SU-DHL-6 (cell line): ENCODE data around the gene SPINT2.

Experiments
- H2AFZ ChIP-seq: fragments of 200-600 bp; sonication (generic); 2 replicates; pipeline ENCODE4 v1.6.1; 2014; ENCODE audit warnings: low read depth, mild to moderate bottlenecking, moderate library complexity, mixed read lengths, antibody characterized with exemption, low read length; ENCODE audit not compliant: severe bottlenecking
- H3F3A ChIP-seq: fragments of 200-600 bp; shearing (Covaris generic); 2 replicates; pipeline ENCODE4 v1.6.0; 2016; ENCODE audit warnings: antibody characterized with exemption, mild to moderate bottlenecking; ENCODE audit not compliant: insufficient read depth
- H3K27ac ChIP-seq: fragments of 200-600 bp; sonication (generic); 2 replicates; pipeline ENCODE4 v1.5.1; 2016; ENCODE audit warnings: low read depth, mild to moderate bottlenecking, low read length, moderate library complexity, mixed read lengths
- H3K27me3 ChIP-seq: fragments of 200-600 bp; sonication (generic), shearing (Covaris generic); 2 replicates; pipeline ENCODE4 v1.6.0; 2014; ENCODE audit warnings: mild to moderate bottlenecking, low read length
- H3K36me3 ChIP-seq: fragments of 200-600 bp; sonication (generic); 2 replicates; pipeline ENCODE4 v1.6.1; 2014; ENCODE audit warnings: mild to moderate bottlenecking, low read length, mixed read lengths
- H3K4me2 ChIP-seq: fragments of 300-600, 200-600 bp; shearing (Covaris generic), sonication (generic); 2 replicates; pipeline ENCODE4 v1.6.0; 2014; ENCODE audit warnings: low read length, low read depth, mild to moderate bottlenecking; ENCODE audit not compliant: poor library complexity, severe bottlenecking
- H3K4me3 ChIP-seq: fragments of 200-600 bp; sonication (generic); 2 replicates; pipeline ENCODE4 v1.5.1; 2014; ENCODE audit warnings: antibody characterized with exemption, low read length, mild to moderate bottlenecking, mixed read lengths; ENCODE audit not compliant: insufficient read depth, poor library complexity, severe bottlenecking
- H3K79me2 ChIP-seq: fragments of 200-600 bp; sonication (generic); 2 replicates; pipeline ENCODE4 v1.6.1; 2014; ENCODE audit warnings: mild to moderate bottlenecking, low read length, moderate library complexity; ENCODE audit not compliant: insufficient read depth
- H3K9ac ChIP-seq: fragments of 200-600 bp; sonication (generic); 2 replicates; pipeline ENCODE4 v1.7.0; 2014; ENCODE audit warnings: mild to moderate bottlenecking, low read length
- H3K9me2 ChIP-seq: fragments of 200-600 bp; sonication (generic); replicated peaks from 2 replicates; pipeline ENCODE4 v1.6.1; 2014; ENCODE audit warnings: low read length; ENCODE audit not compliant: insufficient read depth
- H3K9me3 ChIP-seq: fragments of 200-600 bp; sonication (generic); 2 replicates; pipeline ENCODE4 v1.6.1; 2014; ENCODE audit warnings: low read length, mixed read lengths; ENCODE audit not compliant: insufficient read depth
- H4K20me1 ChIP-seq: fragments of 200-600 bp; sonication (generic); 2 replicates; pipeline ENCODE4 v1.6.1; 2014; ENCODE audit warnings: low read depth, mild to moderate bottlenecking, antibody characterized with exemption, low read length, moderate library complexity, mixed read lengths
- CTCF ChIP-seq: fragments of 200-600 bp; sonication (generic); IDR thresholded peaks from one replicate; pipeline ENCODE4 v1.5.1; 2017; ENCODE audit warnings: antibody characterized with exemption, mild to moderate bottlenecking, low read length, moderate library complexity; ENCODE audit not compliant: insufficient read depth, poor library complexity, severe bottlenecking
- EZH2phosphoT487 ChIP-seq: fragments of 200-600 bp; sonication (generic), shearing (Covaris generic); conservative IDR thresholded peaks from 2 replicates; pipeline ENCODE4 v1.6.1; 2018; ENCODE audit warnings: mild to moderate bottlenecking, antibody characterized with exemption, low read length, moderate library complexity, mixed read lengths

Gene SPINT2

GRCh38 chr19:38251564-38252051 lies 12.8 kb upstream of the SPINT2 start:
- TF ChIP-seq EZH2phosphoT487 (no peak), CTCF (no peak)
- no peak overlapping the region for H3K27ac ChIP-seq

GRCh38 chr19:38252385-38252784 lies 12.0 kb upstream of the SPINT2 start:
- H3K27me3 ChIP-seq: no peaks in the 10 kb centered on the region
- no peak overlapping the region for H3K4me3 ChIP-seq
- no peak for TF ChIP-seq CTCF
- TF ChIP-seq EZH2phosphoT487: no peak
- no peak overlapping the region for H3K4me2 ChIP-seq
- H3K27ac ChIP-seq: no peak overlapping the region
- H3K36me3 ChIP-seq: no peaks in the 10 kb centered on the region
- no peak overlapping the region for H2AFZ ChIP-seq
- H4K20me1 ChIP-seq: no peaks in the 10 kb centered on the region
- H3K9ac ChIP-seq: no peak overlapping the region
- no peaks in the 10 kb centered on the region for H3F3A ChIP-seq
- no peaks in the 10 kb centered on the region for H3K79me2 ChIP-seq
- H3K9me3 ChIP-seq: no peaks in the 10 kb centered on the region
- H3K9me2 ChIP-seq: no peaks in the 10 kb centered on the region

More at GRCh38 chr19:38251564-38252051, 12.8 kb upstream of the SPINT2 start:
- no peaks in the 10 kb centered on the region for H3K9me3 ChIP-seq
- H3K36me3 ChIP-seq: no peaks in the 10 kb centered on the region
- no peak overlapping the region for H3K9ac ChIP-seq
- H3K4me2 ChIP-seq: no peak overlapping the region
- H4K20me1 ChIP-seq: no peaks in the 10 kb centered on the region
- no peaks in the 10 kb centered on the region for H3F3A ChIP-seq
- no peak overlapping the region for H3K4me3 ChIP-seq
- H3K27me3 ChIP-seq: no peaks in the 10 kb centered on the region
- H3K9me2 ChIP-seq: no peaks in the 10 kb centered on the region
- no peak overlapping the region for H2AFZ ChIP-seq
- H3K79me2 ChIP-seq: no peaks in the 10 kb centered on the region

- Histone ChIP-seq H3K9me2 (no peaks in the 10 kb centered on the region), H3K27me3 (no peaks in the 10 kb centered on the region), H4K20me1 (no peaks in the 10 kb centered on the region), H2AFZ (no peak overlapping the region), H3K27ac (no peak overlapping the region), H3K4me3 (no peak overlapping the region), H3K36me3 (no peaks in the 10 kb centered on the region), H3F3A (no peaks in the 10 kb centered on the region), H3K79me2 (no peaks in the 10 kb centered on the region), H3K9ac (no peak overlapping the region), H3K4me2 (no peak overlapping the region), H3K9me3 (no peaks in the 10 kb centered on the region)
- TF ChIP-seq CTCF (no peak), EZH2phosphoT487 (no peak)
Measured at GRCh38 chr19:38252941-38253691, 11.3 kb upstream of the SPINT2 start.
